RWPE1 (cell line): ENCODE results near the gene BLVRB.
A peak's percentile ranks its signal among the peaks of the same experiment; 100 is the strongest.

Experiments used
- CTCF ChIA-PET: fragments of 350-600 bp; sonication (Branson Sonifier 250); formaldehyde crosslinking; extraction: SDS; loops from one replicate; lab custom pipeline; 2021; lab: Yijun Ruan, JAX
- POLR2A ChIA-PET: fragments of 400-600 bp; formaldehyde crosslinking; extraction: SDS; loops from one replicate; lab custom pipeline; 2020; ENCODE audit warnings: antibody characterized with exemption; ENCODE audit not compliant: low non-redundant PET; lab: Yijun Ruan, JAX
- DNase-seq: peaks from one replicate; pipeline ENCODE4 v3.0.0; 2012; ENCODE audit warnings: low spot score
- H3K27ac ChIP-seq: fragments of 450-650 bp; 2 replicates; pipeline ENCODE4 v1.5.1; 2017
- TF ChIP-seq, protein P1 (sequence below): fragments of 450-650 bp; conservative IDR thresholded peaks from 2 replicates; pipeline ENCODE4 v1.5.1; 2017; ENCODE audit warnings: low read depth, mild to moderate bottlenecking

BLVRB gene

GRCh38 chr19:40420766-40421765, 44.5 kb downstream of the BLVRB start:
- DNase-seq = peak; percentile 93
- H3K27ac ChIP-seq = peak overlapping the region; percentile 93
- ChIA-PET POLR2A (interaction anchor here (0.5 to 2.0 kb wide), 5 partner anchors 22 to 197 kb away, joined by 3 to 10 read pairs (median 3); partner anchors contain the start of gene BLVRB), CTCF (interaction anchor here (0.5 to 1.9 kb wide), 20 partner anchors 10 to 218 kb away, joined by 3 to 15 read pairs (median 4); partner anchors contain the start of gene SERTAD3)
- TF ChIP-seq, protein P1, sequence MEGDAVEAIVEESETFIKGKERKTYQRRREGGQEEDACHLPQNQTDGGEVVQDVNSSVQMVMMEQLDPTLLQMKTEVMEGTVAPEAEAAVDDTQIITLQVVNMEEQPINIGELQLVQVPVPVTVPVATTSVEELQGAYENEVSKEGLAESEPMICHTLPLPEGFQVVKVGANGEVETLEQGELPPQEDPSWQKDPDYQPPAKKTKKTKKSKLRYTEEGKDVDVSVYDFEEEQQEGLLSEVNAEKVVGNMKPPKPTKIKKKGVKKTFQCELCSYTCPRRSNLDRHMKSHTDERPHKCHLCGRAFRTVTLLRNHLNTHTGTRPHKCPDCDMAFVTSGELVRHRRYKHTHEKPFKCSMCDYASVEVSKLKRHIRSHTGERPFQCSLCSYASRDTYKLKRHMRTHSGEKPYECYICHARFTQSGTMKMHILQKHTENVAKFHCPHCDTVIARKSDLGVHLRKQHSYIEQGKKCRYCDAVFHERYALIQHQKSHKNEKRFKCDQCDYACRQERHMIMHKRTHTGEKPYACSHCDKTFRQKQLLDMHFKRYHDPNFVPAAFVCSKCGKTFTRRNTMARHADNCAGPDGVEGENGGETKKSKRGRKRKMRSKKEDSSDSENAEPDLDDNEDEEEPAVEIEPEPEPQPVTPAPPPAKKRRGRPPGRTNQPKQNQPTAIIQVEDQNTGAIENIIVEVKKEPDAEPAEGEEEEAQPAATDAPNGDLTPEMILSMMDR = peak; percentile 94

- no peak for DNase-seq
- CTCF ChIA-PET = interaction anchor here (0.5 to 1.9 kb wide), 19 partner anchors 9 to 326 kb away, joined by 3 to 15 read pairs (median 4); partner anchors contain the start of gene SERTAD3
- POLR2A ChIA-PET = interaction anchor here (0.5 to 2.0 kb wide), 4 partner anchors 23 to 45 kb away, joined by 3 to 10 read pairs (median 4); partner anchors contain the start of gene BLVRB
- TF ChIP-seq, protein P1 = no peak
- peak overlapping the region; percentile 93 for H3K27ac ChIP-seq
Observed at GRCh38 chr19:40420451-40420765, 45.1 kb downstream of the BLVRB start.

DNA sequence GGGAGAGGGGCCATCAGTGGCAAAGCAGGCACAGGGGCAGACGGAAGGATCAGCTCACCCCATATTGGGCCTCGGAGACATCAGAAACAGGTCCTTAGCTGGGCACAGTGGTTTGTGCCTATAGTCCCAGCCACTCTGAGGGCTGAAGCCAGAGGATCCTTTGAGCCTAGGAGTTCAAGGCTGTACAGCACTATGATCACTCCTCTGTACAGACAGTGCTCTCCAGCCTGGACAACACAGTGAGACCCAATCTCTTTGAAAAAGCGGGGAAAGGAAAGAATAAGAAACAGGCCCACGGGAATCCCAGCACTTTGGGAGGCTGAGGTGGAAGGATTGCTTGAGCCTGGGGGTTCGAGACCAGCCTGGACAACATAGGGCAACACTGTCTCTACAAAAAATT, 45.8 kb downstream of the BLVRB start:
- POLR2A ChIA-PET = interaction anchor here (1.4 to 2.0 kb wide), 2 partner anchors 24 kb away, joined by 3 to 10 read pairs; no protein-coding TSS in a partner anchor

DNA sequence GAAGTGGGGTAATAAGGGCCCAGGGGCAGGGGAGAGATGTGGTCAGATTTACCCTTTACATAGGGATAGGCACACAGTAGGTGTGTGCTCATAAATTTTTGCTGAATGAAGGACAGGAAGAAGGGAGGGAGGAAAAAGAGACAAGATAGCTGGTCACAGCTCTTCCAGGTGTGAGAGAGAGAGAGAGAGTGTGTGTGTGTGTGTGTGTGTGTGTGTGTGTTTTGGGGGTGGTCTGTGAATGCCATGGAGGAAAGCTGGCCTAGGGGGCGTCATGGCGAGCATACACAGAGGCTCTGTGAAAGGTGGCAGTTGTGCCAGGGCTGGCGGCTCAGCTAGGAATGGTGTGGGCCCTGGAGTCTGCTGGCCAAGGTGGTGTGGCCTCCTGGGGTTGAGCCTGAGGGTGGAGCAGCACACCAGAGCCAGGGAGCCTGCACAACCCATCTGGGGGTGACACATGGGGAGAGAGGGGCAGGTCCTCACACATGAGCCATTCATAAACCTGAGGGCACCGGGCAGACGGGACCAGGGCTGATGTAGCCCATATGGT, 46.4 kb downstream of the BLVRB start:
- CTCF ChIA-PET = no interaction called here
- H3K27ac ChIP-seq = peak overlapping the region; percentile 93
- POLR2A ChIA-PET = interaction anchor here (0.6 kb wide), 1 partner anchor 121 kb away, joined by 3 read pairs; no protein-coding TSS in a partner anchor
- TF ChIP-seq, protein P1 = no peak
- DNase-seq = no peak

More for the DNA sequence above, 45.8 kb downstream of the BLVRB start:
- DNase-seq = no peak
- TF ChIP-seq, protein P1 = no peak
- CTCF ChIA-PET = interaction anchor here (0.5 to 1.9 kb wide), 9 partner anchors 8 to 327 kb away, joined by 3 to 15 read pairs (median 4); partner anchors contain the start of gene SERTAD3
- peak overlapping the region; percentile 93 for H3K27ac ChIP-seq

DNA sequence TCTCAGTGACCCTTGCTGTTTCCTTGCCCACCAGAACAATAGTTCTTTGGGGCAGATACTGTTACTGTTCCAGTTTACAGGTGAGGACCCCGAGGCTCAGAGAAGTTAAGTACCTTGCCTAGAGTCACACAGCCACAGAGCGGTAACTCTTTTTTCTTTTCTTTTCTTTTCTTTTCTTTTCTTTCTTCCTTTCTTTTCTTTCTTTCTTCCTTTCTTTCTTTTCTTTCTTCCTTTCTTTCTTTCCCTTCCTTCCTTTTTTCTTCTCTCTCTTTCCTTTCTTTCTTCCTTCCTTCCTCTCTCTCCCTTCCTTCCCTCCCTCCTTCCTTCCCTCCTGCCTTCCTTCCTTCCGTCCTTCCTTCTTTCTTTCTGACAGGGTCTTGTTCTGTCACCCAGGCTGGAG, 47.5 kb downstream of the BLVRB start:
- ChIA-PET CTCF (interaction anchor here (0.7 kb wide), 1 partner anchor 22 kb away, joined by 5 read pairs; no protein-coding TSS in a partner anchor), POLR2A (no interaction called here)
- DNase-seq = no peak
- H3K27ac ChIP-seq = no peak overlapping the region
- TF ChIP-seq, protein P1 = no peak

DNA sequence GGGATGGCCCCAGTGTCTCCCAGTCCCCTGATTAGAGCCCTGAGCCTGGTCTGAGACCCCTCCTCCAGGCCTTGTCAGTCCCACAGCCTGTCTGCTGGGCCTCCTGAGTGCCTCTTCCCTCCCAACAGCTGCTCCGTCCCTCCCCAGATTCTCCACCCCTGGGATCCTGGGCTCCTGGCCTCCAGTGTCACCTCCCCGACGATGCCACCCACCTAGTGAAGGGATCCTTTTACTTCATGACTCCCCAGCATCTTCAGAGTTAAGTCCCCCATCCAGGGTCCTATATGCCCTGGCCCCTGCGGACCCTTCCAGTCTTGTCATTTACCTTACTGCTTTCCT, 47.9 kb downstream of the BLVRB start:
- POLR2A ChIA-PET = no interaction called here

More for the DNA sequence above, 47.9 kb downstream of the BLVRB start:
- TF ChIP-seq, protein P1 = no peak
- no peak for DNase-seq
- peak overlapping the region; percentile 58 for H3K27ac ChIP-seq
- CTCF ChIA-PET = no interaction called here
